HG03108 (cell line): ENCODE measurements around the gene ARFGAP1.
"Not testable (repeated sequence)": the region's sequence is repeated elsewhere in the genome, so short reads cannot be mapped to it uniquely, and the experiment has no call there.

Source experiments
- ATAC-seq: cut with Tn5 transposase; IDR thresholded peaks from one replicate; pipeline ENCODE4 v1.9.1; 2021; ENCODE audit warnings: moderate library complexity; ENCODE audit not compliant: unreplicated experiment

The ARFGAP1 gene

GRCh38 chr20:63329331-63330083 lies 56.9 kb downstream of the ARFGAP1 start:
- no peak for ATAC-seq

GRCh38 chr20:63330084-63330760 lies 57.6 kb downstream of the ARFGAP1 start:
- ATAC-seq: no peak

GRCh38 chr20:63330940-63331339 lies 58.3 kb downstream of the ARFGAP1 start:
- ATAC-seq: no peak

GRCh38 chr20:63331741-63332400 lies 59.3 kb downstream of the ARFGAP1 start:
- no peak for ATAC-seq

- no peak for ATAC-seq
Observed at GRCh38 chr20:63332488-63333240, 60.1 kb downstream of the ARFGAP1 start.

- ATAC-seq: no peak
Observed at GRCh38 chr20:63333241-63333836, 60.7 kb downstream of the ARFGAP1 start.

- ATAC-seq: no peak
Observed at GRCh38 chr20:63334356-63334755, 61.7 kb downstream of the ARFGAP1 start.

GRCh38 chr20:63335060-63335459 lies 62.4 kb downstream of the ARFGAP1 start:
- ATAC-seq: not testable (repeated sequence)

- no peak for ATAC-seq
Observed at GRCh38 chr20:63335711-63336110, 63.1 kb downstream of the ARFGAP1 start.

- no peak for ATAC-seq
Observed at GRCh38 chr20:63336232-63336752, 63.7 kb downstream of the ARFGAP1 start.

- no peak for ATAC-seq
Observed at GRCh38 chr20:63337786-63338420, 65.3 kb downstream of the ARFGAP1 start.
